Stimulated activated CD4-positive, alpha-beta T cell treated with anti-CD3 and anti-CD28 coated beads, Interleukin-4, amount 100 ng/mL, for 48 hours (primary cell): ENCODE results near the gene CTBP2.
"Not testable (repeated sequence)": the region's sequence is repeated elsewhere in the genome, so short reads cannot be mapped to it uniquely, and the experiment has no call there.

Source experiments
- DNase-seq, 2 donors: peaks; one replicate each; pipeline ENCODE4 v3.0.0-alpha.2; 2020; ENCODE audit warnings: low read depth in 2 of 2

The CTBP2 gene

DNA sequence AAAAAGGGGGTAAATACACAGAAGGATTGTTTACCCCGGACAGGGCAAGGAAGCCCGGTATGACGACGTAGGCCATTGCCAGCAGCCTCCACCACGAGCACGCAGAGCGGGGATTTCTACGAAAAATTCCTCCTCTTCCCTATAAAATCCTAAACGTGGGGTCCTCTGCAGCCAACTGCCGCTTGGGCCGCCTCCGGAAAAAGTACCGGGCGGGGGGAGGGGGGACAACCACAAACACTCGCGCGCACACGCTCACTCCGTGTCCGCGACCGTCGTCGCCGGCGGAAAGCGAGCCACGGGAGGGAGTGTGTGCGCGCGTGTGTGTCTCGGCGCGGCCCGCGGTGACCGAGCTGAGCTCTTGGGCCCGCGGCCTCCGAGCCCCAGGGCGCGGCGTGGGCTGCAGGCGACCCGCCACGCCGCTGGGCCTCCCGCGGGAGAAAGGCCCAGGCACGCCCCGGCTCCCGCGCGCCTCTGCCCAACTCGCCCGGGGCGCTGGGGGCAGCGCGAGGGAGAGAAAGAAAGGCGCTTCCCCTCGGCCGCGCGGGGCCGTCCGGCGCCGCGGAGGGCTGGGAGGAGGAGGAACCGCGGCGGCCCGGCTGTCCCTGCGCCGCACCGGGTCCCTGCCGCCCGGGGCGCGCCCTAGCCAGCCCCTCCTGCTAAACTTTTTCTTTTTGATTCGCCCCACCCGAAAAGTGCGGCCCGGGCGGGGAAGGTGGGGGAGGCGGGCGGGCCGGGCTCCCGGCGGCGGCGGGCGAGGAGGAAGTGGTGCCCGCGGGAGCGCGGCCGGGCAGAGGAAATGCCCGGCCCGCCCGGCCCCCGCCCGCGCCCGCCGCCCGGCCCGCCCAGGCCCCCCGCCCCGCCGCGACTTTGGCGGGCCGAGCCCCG lies 1.5 kb downstream of the CTBP2 start:
- no peak for DNase-seq

DNA sequence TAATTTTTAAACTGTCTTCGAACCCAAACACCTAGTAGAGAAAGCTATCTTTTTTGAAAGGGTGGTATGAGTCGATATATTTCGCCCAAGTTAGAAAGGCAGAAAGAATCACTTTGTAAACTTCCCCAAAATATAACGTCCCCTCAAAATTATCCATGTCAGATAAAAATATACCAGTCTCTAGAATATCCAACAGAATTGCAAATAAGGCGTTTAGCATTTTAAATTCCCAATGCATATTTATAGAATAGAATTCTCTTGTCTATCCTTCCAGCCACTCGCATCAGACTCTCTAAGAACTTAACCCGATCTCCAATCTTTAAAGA lies 2.1 kb downstream of the CTBP2 start:
- no peak for DNase-seq

DNA sequence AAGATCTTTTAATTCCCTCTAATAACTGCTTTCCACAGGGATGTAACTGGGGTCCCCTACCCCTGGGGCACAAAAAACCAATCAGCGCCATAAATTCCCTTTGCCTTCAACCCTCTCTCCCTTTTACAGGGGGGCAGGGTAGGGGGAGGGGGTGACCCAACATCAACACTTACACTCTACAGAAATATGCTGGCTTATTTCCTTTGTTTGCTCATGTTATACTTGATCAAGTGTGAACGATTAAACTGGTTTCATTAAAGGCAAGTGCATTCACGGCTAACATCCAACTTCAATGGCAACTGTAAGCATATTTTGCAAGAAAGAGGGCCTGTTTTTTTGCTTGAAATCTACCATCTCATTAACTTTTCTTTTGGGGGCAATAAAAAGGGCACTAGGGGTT lies 2.9 kb downstream of the CTBP2 start:
- no peak for DNase-seq

DNA sequence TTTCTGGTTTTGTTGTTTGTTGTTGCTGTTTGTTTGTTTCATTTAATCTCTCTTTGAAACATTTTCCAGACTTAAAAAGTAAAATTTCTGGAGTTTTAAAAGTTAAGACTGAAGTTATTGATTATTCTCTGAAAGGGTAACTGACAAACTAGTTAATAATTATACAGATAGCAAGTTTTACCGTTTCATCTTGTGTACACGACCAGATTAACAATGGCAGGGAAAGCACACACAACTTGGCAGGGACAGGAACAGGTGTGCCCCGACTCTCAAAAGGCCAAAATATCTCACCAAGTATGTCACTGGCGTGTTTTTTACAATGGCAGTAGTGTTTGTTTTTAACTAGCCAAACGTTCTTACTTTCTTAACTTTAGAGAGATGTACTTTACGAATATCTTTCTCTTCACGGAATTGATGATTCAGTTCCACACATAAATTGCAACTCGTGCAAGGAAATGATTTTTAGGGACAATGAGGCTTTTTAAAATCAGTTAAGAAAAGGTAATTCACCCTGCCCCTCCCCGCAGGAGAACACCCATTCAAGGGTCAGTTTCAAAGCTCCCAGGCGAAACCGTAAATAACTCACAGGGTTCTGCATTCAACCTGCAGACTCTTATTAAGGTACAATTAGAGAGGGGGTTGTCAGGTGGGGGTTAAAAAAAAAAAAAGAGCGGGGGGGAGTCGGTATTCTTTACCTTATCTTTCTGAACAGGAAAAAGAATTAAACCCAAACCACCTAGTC lies 3.5 kb downstream of the CTBP2 start:
- DNase-seq = no peak

DNA sequence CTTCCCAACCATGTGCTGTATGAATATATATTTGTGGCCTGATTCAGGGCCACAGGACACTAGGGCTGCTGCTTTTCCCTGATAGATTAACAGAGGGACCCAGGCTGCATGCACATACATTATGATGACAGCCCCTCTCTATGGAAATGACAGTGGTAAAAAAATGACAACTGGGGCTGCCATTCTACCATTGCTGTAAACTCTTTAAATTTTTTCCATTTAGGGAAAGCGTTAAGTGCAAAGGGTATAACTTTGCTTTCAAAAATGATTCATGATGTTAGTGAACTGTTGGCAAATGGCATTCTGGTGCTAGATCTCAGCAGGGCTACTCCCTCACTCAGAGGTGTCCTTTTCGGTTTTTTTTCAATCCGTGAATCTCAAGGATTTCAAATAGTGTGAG lies 4.2 kb downstream of the CTBP2 start:
- no peak for DNase-seq

DNA sequence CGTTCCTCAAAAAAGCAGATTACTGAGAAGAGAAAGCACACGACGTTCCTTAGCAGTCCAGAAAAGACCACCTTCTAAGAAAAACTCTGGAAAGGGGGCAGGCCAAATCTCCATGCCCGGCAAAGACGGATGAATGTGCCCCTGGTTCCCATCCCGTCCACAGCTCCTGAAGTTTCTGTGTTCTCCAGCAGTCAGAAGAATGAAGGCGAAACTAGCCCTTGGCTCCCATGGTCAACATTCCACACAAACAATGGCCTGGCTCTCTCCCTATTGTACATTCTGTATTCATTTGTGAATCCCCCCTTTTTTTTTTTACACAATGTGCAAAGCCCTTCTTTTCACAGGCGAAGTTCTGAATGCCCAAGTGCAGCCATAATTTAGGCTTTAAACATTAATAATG lies 5.3 kb downstream of the CTBP2 start:
- DNase-seq = no peak

DNA sequence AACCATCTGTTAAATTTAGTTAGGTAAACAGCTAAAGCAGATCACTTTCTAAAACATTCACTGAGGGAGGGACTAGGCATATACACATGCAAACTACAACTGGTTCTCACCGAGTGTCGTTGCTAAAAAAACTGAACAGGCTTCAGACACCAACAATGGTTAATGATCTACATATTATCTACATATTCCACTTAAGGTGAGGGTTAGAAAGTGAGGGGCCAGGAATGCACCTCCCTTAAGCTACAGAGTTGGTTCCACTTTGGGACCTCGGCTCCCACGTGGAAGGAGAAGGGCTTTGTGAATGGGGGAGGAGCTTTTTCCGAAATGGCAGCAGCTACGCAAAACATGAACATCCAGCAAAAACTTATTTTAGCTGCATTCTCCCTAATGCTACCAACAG lies 5.8 kb downstream of the CTBP2 start:
- no peak for DNase-seq

DNA sequence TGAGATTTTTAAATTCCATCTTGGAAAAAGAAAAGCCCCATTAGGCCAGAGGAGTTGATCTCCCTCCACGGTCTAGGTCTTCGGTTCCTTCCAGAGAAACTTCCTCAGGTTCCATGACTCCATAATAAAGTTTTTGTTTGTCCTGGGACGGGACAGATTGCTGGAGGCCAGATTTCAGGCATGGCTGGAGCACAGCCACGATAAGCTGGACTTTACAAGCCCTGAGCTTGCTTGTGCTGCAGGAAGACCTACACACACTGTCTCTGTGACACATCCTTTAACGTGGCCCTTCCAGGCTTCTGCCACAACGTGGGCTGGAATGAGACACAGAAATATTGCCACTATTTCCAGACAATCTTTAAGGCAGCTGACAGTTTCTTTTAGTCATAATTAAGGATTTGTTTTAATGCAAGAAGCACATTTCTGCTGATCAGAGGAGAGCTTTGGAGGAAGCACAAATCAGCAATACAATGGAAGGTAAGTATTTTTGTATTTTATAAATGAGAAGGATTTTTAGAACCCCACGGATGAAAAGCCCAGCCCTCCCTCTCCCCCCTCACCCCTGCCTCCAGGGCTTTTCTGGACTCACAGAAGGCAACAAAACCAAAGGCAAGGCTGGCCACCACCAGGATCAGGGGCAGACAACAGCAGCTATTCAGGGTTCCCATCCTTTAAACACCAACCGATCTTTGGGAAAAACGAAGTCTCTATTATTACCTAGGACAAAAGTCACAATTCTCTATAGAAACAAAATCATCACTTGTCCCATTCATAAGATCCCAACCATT lies 6.5 kb downstream of the CTBP2 start:
- no peak for DNase-seq

DNA sequence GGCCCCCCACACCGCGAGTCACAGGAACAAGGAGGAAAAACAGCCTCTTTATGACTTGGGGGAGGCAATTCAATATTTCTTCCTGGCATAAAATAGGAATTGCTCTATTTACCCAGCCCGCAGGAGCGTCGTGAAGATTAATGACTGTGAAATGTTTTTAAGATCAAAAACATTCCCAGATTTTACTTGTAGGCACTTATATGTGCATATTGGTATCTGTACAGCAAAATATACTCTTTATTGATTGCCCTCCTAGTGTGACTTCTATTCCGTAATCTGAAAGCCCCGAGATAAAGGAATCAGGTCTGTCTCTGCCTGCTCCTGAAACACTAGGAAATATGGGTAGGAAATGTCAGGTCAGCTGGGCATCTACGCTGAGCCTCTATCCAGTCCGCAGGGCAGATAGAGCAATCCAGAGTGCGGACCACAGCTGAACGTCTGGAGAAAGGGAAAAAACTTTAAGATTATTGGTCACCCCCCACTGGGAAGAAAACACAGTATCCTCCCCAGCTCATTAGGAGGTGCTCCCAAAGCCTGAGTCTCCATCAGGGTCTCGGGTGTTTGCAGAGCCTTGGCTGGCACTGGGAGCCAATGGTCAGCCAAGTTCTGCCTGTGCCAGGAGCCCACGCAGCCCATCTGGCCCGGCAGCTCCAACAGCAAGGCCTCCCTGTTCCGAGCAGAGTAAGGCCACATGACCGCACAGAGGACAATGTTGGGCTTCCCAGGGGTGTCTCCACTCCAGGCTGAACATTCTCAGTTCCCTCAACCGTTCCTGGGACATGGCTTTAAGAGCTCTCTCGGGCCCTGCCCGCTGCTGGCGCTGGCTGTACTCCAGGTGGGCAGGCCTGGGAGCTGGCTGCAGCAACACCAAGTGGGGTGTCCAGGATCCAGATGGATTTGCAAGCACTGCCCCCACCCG lies 7.7 kb downstream of the CTBP2 start:
- DNase-seq = no peak

DNA sequence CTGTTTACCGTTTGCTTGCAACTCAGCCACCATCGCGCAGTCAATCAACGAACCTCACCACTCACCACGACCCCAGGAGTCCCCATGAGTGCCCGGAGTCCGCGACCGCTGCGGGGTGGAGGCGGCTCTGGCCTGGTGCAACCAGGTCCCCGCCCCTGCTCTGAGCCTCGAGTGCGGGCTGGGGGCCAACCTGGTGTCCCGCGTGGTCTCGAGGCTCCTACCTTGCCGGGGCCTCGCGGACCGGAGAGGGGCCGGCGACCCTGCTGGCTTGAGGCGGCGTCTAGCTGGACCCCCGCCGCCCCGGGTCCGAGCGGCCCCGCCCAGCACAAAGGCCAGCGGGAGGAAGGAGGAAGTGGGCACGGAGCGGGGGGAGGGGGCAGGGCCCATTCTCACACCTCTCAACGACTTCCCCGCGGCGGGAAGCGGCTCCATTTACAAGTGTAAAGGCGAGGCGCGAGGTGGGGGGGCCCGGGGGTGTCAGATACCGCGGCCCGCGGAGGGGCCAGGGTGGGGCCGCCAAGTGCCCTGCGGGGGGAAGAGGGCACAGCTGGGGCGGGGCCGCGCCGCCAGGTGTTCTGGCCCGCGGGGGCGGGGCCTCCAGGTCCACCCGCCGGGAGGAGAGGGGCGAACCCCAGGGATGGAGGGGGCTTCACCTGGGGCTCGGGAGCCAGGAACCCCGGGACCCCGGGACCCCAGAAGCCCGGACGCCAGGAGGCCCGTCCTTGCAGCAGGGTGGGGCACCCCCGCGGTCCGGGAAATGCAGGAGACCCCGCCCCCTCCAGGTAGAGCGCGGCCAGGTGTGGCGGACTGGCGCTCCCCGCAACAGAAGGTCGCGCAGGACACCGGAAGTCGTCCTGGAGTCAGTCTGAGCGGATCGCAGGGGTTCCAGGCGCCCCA lies 8.6 kb downstream of the CTBP2 start:
- DNase-seq = no peak

DNA sequence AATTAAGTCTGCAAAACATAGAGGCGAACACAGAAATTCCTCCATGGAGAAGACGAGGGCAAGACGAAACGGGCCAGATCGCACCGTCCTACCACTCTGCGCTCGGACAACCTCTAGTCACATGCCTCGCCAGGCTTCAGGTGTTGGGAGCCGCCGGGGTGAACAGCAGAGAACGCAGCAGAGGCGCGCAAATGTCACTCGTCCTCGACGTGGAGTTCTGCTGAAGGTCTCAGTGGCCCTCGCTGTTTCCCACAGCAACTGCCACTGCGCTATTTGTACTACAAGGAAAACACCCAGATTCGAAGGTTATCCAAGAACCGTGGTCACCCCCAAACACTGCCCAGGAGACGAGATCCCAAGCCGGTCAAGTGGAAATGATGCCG lies 9.2 kb downstream of the CTBP2 start:
- DNase-seq = no peak

DNA sequence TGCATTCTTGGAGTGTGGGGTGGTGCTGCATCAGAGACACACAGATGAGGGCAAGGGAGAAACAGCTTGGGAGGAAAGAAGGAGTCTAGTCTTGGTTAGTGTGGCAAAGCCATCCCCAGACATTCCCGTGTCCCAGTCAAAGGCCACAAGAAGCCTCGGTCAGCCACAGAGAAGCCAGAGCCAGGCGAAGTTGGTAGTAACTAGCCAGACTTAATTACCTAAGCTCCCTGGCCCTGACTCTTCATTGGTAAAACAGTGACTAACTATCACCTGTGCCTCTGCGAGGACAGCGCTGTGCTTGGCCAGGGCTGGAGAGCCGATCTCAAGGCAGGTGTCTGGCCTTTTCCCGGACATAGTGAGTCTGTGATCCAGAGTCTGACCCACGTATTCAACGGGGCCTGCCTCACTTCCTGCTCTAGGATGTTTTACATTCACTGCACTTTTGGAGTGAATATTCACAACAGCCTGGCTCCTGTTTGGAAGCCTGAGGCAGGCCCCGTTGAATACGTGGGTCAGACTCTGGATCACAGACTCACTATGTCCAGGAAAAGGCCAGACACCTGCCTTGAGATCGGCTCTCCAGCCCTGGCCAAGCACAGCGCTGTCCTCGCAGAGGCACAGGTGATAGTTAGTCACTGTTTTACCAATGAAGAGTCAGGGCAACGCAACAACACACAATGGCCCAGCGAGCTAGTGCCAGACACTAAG lies 9.8 kb downstream of the CTBP2 start:
- DNase-seq = not testable (repeated sequence)

DNA sequence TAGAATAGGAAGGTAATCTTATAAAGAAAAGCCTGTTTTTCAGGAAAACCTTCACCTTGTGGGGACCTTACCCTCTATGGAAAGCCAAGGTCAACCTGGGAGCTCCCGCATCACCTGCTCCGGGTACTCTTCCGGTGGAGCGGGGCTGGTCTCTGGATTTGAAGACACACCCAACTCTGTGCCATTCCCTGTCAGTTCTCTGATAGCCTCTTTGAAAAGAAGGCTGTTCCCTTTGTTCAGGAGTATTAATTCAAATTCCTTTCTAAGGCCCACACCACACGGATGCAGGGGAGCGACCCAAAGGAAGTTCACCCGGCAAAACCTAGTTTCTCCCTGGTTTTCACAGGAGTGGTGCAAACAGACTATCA lies 10.7 kb downstream of the CTBP2 start:
- no peak for DNase-seq

DNA sequence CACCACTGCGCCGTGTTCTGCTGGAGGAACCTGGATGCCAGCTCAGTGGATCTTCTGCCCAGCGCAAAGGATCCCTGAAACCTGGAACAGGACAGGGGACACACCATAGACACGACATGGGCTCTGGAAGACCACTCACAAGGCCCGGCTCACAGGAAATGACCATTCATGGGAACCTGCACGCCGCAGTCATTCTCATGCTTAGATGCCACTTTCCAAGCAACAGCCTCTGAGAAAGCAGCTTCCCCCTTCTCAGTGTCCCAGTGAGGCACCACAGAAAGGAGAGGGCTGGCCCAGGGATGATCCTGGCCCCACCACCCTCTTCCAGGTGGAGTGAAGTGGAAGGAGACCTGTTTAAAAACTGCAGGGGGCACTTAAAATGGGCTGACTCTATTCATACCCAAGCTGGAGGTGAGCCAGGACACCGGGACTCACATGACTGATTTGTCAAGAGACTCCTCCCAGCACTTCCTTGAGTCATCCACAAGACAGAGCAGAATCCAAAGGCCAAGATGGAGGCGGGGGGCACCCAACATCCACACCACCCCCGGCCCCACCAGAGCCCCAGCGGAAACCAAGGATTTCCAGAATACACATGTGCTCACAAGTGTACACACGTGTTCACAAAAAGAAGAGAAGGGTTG lies 11.2 kb downstream of the CTBP2 start:
- no peak for DNase-seq

DNA sequence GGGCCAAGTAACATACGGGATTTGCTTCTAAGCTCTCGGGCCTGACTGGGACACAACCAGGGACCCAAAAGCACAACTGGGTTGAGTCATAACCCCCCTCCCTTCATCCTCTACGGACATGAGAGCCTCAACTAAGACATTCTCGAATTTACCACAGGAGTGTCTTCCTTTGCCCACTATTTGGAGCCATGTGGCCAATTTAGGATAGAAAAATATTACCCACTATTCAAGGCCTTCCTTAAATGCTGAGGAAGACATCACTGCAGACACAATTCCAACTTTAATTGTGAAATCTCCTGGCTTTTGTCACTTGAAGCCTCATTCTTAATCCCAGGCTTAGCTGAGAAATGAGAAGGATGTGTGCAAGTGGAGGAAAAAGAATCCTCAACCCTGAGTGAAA lies 11.8 kb downstream of the CTBP2 start:
- no peak for DNase-seq

DNA sequence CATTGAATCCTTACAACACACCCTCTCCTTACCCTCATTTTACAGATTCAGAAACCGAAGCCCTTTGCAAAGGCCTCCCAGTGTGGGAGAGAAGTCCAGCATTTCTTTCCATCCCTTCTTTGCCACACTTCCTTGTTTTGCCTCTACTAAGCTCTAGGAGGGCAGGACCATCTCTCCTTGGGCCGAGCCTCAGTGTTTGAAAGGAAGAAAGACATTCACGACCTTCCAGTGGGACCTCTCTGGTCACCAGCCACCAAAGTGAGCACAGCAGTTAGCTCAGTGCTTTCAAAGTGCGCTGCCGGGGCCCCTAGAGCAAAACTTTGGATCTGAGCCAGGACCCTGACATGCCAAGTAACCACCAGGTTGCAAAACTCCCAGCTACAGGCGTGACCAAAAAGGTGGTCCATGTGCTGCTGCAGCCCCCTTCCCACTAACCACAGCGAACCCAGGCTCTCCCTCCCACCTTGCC lies 12.4 kb downstream of the CTBP2 start:
- no peak for DNase-seq

DNA sequence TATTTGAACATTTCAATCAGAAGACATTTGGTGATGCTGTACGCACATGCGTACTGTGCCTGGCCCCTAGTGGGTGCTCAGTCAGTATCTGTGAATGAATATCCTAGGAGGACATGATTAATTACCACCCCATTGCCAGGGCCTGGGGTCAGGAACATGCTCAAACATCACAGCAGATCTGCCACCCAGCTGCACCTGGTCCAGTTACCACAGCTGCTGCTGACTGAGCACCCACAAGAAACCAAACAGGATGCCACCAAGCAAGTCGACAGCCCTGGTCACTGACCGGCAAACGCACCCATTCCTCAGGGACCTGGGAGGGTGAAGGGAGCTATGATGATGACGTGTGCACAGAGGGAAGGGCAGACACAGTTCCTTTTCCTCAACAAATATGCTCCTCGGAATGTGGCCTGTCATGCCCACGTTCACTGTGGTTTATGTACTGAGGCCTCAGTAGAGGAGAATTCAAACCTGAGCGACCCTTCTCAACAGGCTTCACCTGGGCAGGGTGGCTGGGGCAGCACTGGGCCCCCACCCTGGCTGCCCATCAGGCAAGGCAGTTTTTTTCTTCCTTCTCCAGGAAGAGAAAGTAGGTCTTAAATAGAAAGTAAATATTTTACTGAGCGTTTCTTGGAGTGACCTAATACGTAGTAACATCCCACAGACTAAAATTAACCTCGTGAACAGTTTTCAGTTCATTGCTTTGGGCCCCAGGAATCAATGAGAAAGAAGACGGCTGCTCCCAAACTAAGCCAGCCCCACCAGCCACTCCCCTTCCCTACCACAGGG lies 13.4 kb downstream of the CTBP2 start:
- DNase-seq = no peak

DNA sequence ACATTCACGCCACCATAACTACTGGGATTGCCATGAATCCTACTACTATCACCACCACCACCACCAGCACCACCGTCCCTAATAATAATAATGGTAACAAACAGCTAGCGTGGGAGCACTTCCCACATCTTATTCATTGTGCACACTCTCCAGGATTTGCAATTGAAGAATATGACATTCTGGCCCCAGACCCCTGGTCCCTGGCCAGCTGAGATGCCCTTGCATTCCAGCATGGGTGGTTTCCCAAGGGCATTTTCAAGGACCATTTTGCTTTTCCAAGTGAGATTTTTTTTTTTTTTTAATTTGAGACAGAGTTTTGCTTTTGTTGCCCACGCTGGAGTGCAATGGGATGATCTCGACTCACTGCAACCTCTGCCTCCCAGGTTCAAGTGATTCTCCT lies 14.7 kb downstream of the CTBP2 start:
- DNase-seq = no peak
